GM12892 (cell line): ENCODE results near the gene GREB1.

Experiments used
- DNase-seq: peaks from one replicate; pipeline ENCODE4 v3.0.0; 2011; ENCODE audit not compliant: insufficient read length
- FAIRE-seq: peaks from 2 replicates; lab custom pipeline; 2011; peaks lifted over from hg19 to GRCh38; lab: Jason Lieb, UNC
- POLR2A ChIP-seq: IDR thresholded peaks from 2 replicates; pipeline ENCODE4 v1.6.1; 2011; ENCODE audit warnings: low read depth, low read length, control low read depth
- POLR2AphosphoS5 ChIP-seq: IDR thresholded peaks from 2 replicates; pipeline ENCODE4 v1.6.1; 2011; ENCODE audit warnings: low read depth, low read length, control low read depth
- TAF1 ChIP-seq: IDR thresholded peaks from 2 replicates; pipeline ENCODE4 v1.6.1; 2011; ENCODE audit warnings: low read depth, mild to moderate bottlenecking, control low read depth, low read length, borderline replicate concordance

GREB1 gene

GRCh38 chr2:11530864-11531465, 2.9 kb upstream of the GREB1 start:
- DNase-seq, result no peak
- no peak for FAIRE-seq
- TF ChIP-seq POLR2A (no peak), TAF1 (no peak), POLR2AphosphoS5 (no peak)

GRCh38 chr2:11532416-11533055, 1.3 kb upstream of the GREB1 start:
- DNase-seq (no peak), FAIRE-seq (no peak)
- TF ChIP-seq TAF1, result no peak
- no peak for TF ChIP-seq POLR2A
- TF ChIP-seq POLR2AphosphoS5, result no peak

GRCh38 chr2:11534071-11534745, 363 bp downstream of the GREB1 start:
- FAIRE-seq (no peak), DNase-seq (no peak)
- TF ChIP-seq POLR2A, result no peak
- TF ChIP-seq POLR2AphosphoS5, result no peak
- no peak for TF ChIP-seq TAF1

GRCh38 chr2:11534746-11535484, 1.1 kb downstream of the GREB1 start:
- DNase-seq (no peak), FAIRE-seq (no peak)
- TF ChIP-seq POLR2A (no peak), TAF1 (no peak)

GRCh38 chr2:11535899-11536344, 2.1 kb downstream of the GREB1 start:
- TF ChIP-seq POLR2A, result no peak
- no peak for TF ChIP-seq POLR2AphosphoS5
- no peak for TF ChIP-seq TAF1
- DNase-seq (no peak), FAIRE-seq (no peak)

GRCh38 chr2:11537951-11538350, 4.1 kb downstream of the GREB1 start:
- no peak for DNase-seq
- TF ChIP-seq POLR2AphosphoS5 (no peak), POLR2A (no peak), TAF1 (no peak)
- no peak for FAIRE-seq

GRCh38 chr2:11539317-11540147, 5.7 kb downstream of the GREB1 start:
- DNase-seq, result no peak
- FAIRE-seq, result no peak
- TF ChIP-seq TAF1 (no peak), POLR2AphosphoS5 (no peak), POLR2A (no peak)

- no peak for FAIRE-seq
- TF ChIP-seq POLR2A, result no peak
- no peak for TF ChIP-seq TAF1
- TF ChIP-seq POLR2AphosphoS5, result no peak
- DNase-seq, result no peak
Measured at GRCh38 chr2:11540148-11540995, 6.5 kb downstream of the GREB1 start.

- no peak for TF ChIP-seq POLR2AphosphoS5
- TF ChIP-seq TAF1, result no peak
- TF ChIP-seq POLR2A, result no peak
- FAIRE-seq (no peak), DNase-seq (no peak)
Measured at GRCh38 chr2:11540996-11541692, 7.3 kb downstream of the GREB1 start.
